ENCODE measurements around the gene DVL3.

GRCh38 chr3:184160456-184160855 is 5.3 kb downstream of the DVL3 start:
- TF ChIP-seq POLR2A (IDR thresholded peaks at IDR 0.05): no peak
- no peak for TF ChIP-seq CTCF (IDR thresholded peaks at IDR 0.05)

All from esophagus squamous epithelium (tissue), 4 donors.